Measurements from ENCODE around the gene RPTOR. TPM values are rescaled to one million over a fixed set of nuclear protein-coding genes. Genes with fewer than 3 reads are reported as not detected.

RPTOR gene
- total and polyA plus RNA-seq, 2 donors (not counting 3 experiments of a cell fraction or from before 2014, with no cell fraction given) = 10.7 to 41.8 TPM

- BruUV-seq (replicated peaks) = no TSS peak
- Histone ChIP-seq H3K4me1 (ENCODE audit: control insufficient read depth, extremely low read depth, insufficient read depth, low read length) (no peaks in the 10 kb centered on the region), H3K4me2 (ENCODE audit: insufficient read depth, low read length) (no peak overlapping the region), H2AFZ (ENCODE audit: low read depth, low read length) (no peak overlapping the region), H3K27me3 (ENCODE audit: control insufficient read depth in 2 of 2, insufficient read depth in 2 of 2, low read length in 2 of 2) (no peaks in the 10 kb centered on the region), H3K9ac (replicated peaks; ENCODE audit: extremely low read depth, insufficient read depth, low read length) (no peak overlapping the region), H3K36me3 (ENCODE audit: control insufficient read depth in 2 of 2, extremely low read depth in 1 of 2, insufficient read depth in 2 of 2, low read length in 2 of 2) (no peaks in the 10 kb centered on the region), H3K4me3 (replicated peaks in 1 of 3; ENCODE audit: insufficient read depth in 1 of 3, low read depth in 1 of 3, low read length in 3 of 3) (no peak overlapping the region), H4K20me1 (replicated peaks; ENCODE audit: control insufficient read depth, extremely low read depth, insufficient read depth, low read length) (no peaks in the 10 kb centered on the region), H3K79me2 (ENCODE audit: control insufficient read depth, insufficient read depth, low read length) (no peaks in the 10 kb centered on the region), H3K9me3 (replicated peaks; ENCODE audit: control insufficient read depth, insufficient read depth, low read length) (no peaks in the 10 kb centered on the region), H3K9me1 (replicated peaks; ENCODE audit: control insufficient read depth, extremely low read depth, insufficient read depth, low read length) (no peaks in the 10 kb centered on the region), H3K27ac (ENCODE audit: insufficient read depth, low read depth, low read length) (no peak overlapping the region)
- DNase-seq (ENCODE audit: low read depth, low spot score) = no peak
- dilution Hi-C loops (cut with MboI; ENCODE audit: extremely low pct_ligation_motif_present, low sequenced_read_pairs) = no loop called here
- FAIRE-seq = no peak
- POLR2A ChIA-PET = no interaction called here
- no peak for TF ChIP-seq POLR2A (IDR thresholded peaks at IDR 0.05; ENCODE audit: low read depth, low read length)
- no peak for TF ChIP-seq EZH2 (IDR thresholded peaks at IDR 0.05; ENCODE audit: borderline replicate concordance, low read depth, low read length, severe bottlenecking)
- TF ChIP-seq MYC (IDR thresholded peaks at IDR 0.05; ENCODE audit: low read depth, low read length) = no peak
- no peak for TF ChIP-seq MAX (IDR thresholded peaks at IDR 0.05; ENCODE audit: insufficient read depth, insufficient read length)
- no peak for TF ChIP-seq POLR2AphosphoS5 (IDR thresholded peaks at IDR 0.05; ENCODE audit: insufficient read depth, low read depth, low read length)
- no peak for TF ChIP-seq JUN (IDR thresholded peaks at IDR 0.05; ENCODE audit: borderline replicate concordance, insufficient read depth, insufficient read length, low read depth)
- TF ChIP-seq CTCF (IDR thresholded peaks at IDR 0.05; ENCODE audit: extremely low read depth in 1 of 2, insufficient read depth in 1 of 2, low read depth in 1 of 2, low read length in 2 of 2) = no peak
- no peak for TF ChIP-seq FOS (IDR thresholded peaks at IDR 0.05; ENCODE audit: borderline replicate concordance, insufficient read depth, low read length)
- TF ChIP-seq GATA2 (IDR thresholded peaks at IDR 0.05; ENCODE audit: insufficient read depth, insufficient read length, low read depth, low read length) = no peak
- CTCF ChIA-PET = interaction anchor here (1.4 kb wide), 1 partner anchor 37 kb away, joined by 3 read pairs; no protein-coding TSS in a partner anchor
- intact Hi-C loops (cut with micrococcal nuclease) = no loop called here
These were observed 391.6 kb downstream of the RPTOR start for GRCh38 chr17:80936218-80936617.

Measured in endothelial cell of umbilical vein (primary cell).